Transverse colon (tissue), 4 donors: Measurements from ENCODE around the gene CRISPLD2. TPM values are rescaled to one million over a fixed set of nuclear protein-coding genes. Genes with fewer than 3 reads are reported as not detected.

Experiments used
- DNase-seq: peaks from one replicate; pipeline ENCODE4 v3.0.0-alpha.2; 2019
- H3K27ac ChIP-seq, 4 donors: fragments of 200-600 bp; sonication (generic); 2 replicates each; pipeline ENCODE4 v1.5.1; 2016 to 2018; ENCODE audit warnings: inconsistent platforms in 4 of 4
- H3K27me3 ChIP-seq: fragments of 200-600 bp; sonication (generic); 2 replicates; pipeline ENCODE4 v1.5.1; 2017; ENCODE audit warnings: inconsistent platforms
- H3K36me3 ChIP-seq, 4 donors: fragments of 200-600 bp; sonication (generic); 2 replicates each; pipeline ENCODE4 v1.5.1; 2017 to 2019; ENCODE audit warnings: inconsistent platforms in 4 of 4
- H3K4me1 ChIP-seq, 4 donors: fragments of 200-600 bp; sonication (generic); 2 replicates each; pipeline ENCODE4 v1.5.1; 2017 to 2020; ENCODE audit warnings: inconsistent platforms in 4 of 4
- H3K4me3 ChIP-seq, 4 donors: fragments of 200-600 bp; sonication (generic); 1 replicate in 1 of 4; 2 replicates in 3 of 4; pipeline versions ENCODE4 v1.5.1 to v1.6.1; 2017 to 2019; ENCODE audit warnings: inconsistent platforms in 4 of 4
- H3K9me3 ChIP-seq, 2 donors: fragments of 200-600 bp; sonication (generic); 2 replicates each; pipeline ENCODE4 v1.5.1; 2017 to 2019; ENCODE audit warnings: inconsistent platforms in 2 of 2
- EP300 ChIP-seq: sonication (generic); formaldehyde crosslinking; IDR thresholded peaks from one replicate; pipeline ENCODE4 v1.6.1; 2017; ENCODE audit warnings: antibody characterized with exemption, low read depth
- POLR2A ChIP-seq: fragments of 450-650 bp; IDR thresholded peaks from one replicate; pipeline ENCODE4 v1.6.1; 2016; ENCODE audit warnings: antibody characterized with exemption, mild to moderate bottlenecking, moderate library complexity
- POLR2AphosphoS5 ChIP-seq, 3 donors: sonication (generic); formaldehyde crosslinking; IDR thresholded peaks; one replicate each; pipeline ENCODE4 v1.6.1; 2016; ENCODE audit warnings: antibody characterized with exemption in 3 of 3
- WGBS, 2 donors: methylation state at CpG; one replicate each; pipeline ENCODE4 v1.1.5; 2018; ENCODE audit warnings: low coverage in 1 of 2; 5-methylcytosine and 5-hydroxymethylcytosine counted together
- in situ Hi-C, 4 donors: fragments of 200-750 bp; cut with MboI; loops; one replicate each; pipeline versions ENCODE4 v1.15.0 to v1.15.1; 2017; ENCODE audit warnings: low sequenced_read_pairs in 3 of 4, low pct_ligation_motif_present in 1 of 4, low pct_unique_long_range_greater_than_20kb in 1 of 4
- intact Hi-C: fragments of 100-400 bp; cut with DNase I; formaldehyde crosslinking; loops from one replicate; pipeline ENCODE4 v1.15.1; 2023; ENCODE audit warnings: low total_unique reads
- total RNA-seq, 4 donors: library from RNA; depleted of rRNA; stranded (reverse); fragments of >200 nt; gene quantifications; one replicate each; pipeline ENCODE4 v1.1.0, GENCODE V29; 2016
- TF ChIP-seq, protein P1 (sequence below), 5 experiments: fragments of 200-600 bp in 3 of 5; fragments of 450-650 bp in 2 of 5; sonication (generic) in 3 of 5; IDR thresholded peaks; 1 replicate in 2 of 5; 2 replicates in 3 of 5; pipeline ENCODE4 v1.5.1; 2016 to 2017; ENCODE audit warnings: antibody characterized with exemption in 5 of 5, inconsistent platforms in 3 of 5, mild to moderate bottlenecking in 2 of 5, moderate library complexity in 1 of 5

Gene CRISPLD2
- total RNA-seq, 4 donors from 2014 or later, result 53.4 to 326 (median 71.0) TPM

DNA sequence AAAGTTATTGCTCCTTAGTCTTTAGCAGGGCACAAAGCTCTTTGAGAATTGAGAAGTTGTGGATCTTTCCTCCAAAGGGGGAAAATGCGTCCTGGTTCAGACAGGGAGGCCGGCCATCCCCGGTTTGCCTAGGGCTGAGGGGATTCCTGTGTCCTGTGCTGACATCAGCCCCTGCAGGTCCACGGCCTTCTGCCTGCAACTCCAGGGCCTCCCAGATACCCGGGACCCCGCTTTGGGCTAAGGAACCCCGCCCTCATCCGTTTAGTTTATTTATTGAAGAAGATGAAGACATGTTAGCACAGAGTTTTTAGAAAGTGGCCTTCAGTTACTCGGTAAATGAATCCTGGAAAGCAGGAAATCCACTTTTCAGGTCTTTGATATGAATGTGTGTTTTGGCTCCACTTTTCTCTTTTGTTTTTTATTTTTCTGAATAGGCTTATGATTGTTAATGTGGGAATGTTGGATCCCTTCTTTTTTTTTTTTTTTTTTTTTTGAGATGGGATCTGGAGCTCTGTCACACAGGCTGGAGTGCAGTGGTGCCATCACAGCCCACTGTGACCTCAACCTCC, 65.6 kb downstream of the CRISPLD2 start:
- in situ Hi-C loops, result no loop called here
- no peak for DNase-seq
- H3K9me3 ChIP-seq, result no peaks in the 10 kb centered on the region
- TF ChIP-seq, protein P1, sequence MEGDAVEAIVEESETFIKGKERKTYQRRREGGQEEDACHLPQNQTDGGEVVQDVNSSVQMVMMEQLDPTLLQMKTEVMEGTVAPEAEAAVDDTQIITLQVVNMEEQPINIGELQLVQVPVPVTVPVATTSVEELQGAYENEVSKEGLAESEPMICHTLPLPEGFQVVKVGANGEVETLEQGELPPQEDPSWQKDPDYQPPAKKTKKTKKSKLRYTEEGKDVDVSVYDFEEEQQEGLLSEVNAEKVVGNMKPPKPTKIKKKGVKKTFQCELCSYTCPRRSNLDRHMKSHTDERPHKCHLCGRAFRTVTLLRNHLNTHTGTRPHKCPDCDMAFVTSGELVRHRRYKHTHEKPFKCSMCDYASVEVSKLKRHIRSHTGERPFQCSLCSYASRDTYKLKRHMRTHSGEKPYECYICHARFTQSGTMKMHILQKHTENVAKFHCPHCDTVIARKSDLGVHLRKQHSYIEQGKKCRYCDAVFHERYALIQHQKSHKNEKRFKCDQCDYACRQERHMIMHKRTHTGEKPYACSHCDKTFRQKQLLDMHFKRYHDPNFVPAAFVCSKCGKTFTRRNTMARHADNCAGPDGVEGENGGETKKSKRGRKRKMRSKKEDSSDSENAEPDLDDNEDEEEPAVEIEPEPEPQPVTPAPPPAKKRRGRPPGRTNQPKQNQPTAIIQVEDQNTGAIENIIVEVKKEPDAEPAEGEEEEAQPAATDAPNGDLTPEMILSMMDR (IDR thresholded peaks at IDR 0.05), result no peak
- TF ChIP-seq POLR2AphosphoS5 (IDR thresholded peaks at IDR 0.05), result no peak
- TF ChIP-seq POLR2A, result no peak
- no peak for TF ChIP-seq EP300
- peaks cover 0 to 8% (median 2%) of the 10 kb centered on the region in 4 donors for H3K36me3 ChIP-seq
- WGBS, 2 donors, result 63 to 74% methylated on average over 5 to 9 of the region's 9 CpGs
- no peak overlapping the region for H3K4me3 ChIP-seq
- peaks cover 0 to 5% (median 2%) of the 10 kb centered on the region in 4 donors for H3K4me1 ChIP-seq
- H3K27ac ChIP-seq, result peak overlapping the region in 3 of 4 donors; percentile 24 to 51 (median 41)
- intact Hi-C loops, result no loop called here
- no peaks in the 10 kb centered on the region for H3K27me3 ChIP-seq

DNA sequence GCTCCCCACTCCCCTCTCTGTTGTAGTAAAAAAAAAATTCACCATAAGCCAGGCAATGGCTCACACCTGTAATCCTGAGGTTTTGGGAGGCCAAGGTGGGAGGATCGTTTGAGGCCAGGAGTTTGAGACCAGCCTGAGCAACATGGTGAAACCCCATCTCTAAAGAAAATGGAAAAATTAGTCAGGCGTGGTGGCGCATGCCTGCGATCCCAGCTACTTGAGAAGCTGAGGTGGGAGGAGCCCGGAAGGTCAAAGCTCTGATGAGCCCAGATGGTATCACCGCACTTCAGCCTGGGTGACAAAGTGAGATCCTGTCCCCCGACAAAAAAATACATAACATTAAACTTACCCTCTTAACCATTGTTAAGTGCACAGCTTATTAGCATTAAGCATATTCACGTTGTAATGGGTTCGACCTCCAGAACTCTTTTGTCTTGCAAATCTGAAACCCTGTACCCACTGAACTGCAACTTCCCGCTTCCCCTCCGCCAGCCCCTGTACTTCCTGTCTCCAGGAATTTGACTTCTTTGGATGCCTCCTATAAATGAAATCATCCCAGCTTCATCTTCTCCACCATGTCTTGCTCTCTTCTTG, 66.8 kb downstream of the CRISPLD2 start:
- in situ Hi-C loops, result no loop called here
- Histone ChIP-seq H3K27ac (no peak overlapping the region), H3K4me3 (no peak overlapping the region), H3K9me3 (no peaks in the 10 kb centered on the region), H3K27me3 (no peaks in the 10 kb centered on the region), H3K4me1 (peaks cover 0 to 5% (median 0%) of the 10 kb centered on the region in 4 donors), H3K36me3 (peaks cover 0 to 10% (median 0%) of the 10 kb centered on the region in 4 donors)
- TF ChIP-seq EP300 (no peak), POLR2AphosphoS5 (IDR thresholded peaks at IDR 0.05) (no peak), POLR2A (no peak)
- TF ChIP-seq, protein P1 (IDR thresholded peaks at IDR 0.05), result no peak
- DNase-seq, result no peak
- 89 to 100% methylated on average over 7 to 11 of the region's 11 CpGs for WGBS, 2 donors
- intact Hi-C loops, result no loop called here

DNA sequence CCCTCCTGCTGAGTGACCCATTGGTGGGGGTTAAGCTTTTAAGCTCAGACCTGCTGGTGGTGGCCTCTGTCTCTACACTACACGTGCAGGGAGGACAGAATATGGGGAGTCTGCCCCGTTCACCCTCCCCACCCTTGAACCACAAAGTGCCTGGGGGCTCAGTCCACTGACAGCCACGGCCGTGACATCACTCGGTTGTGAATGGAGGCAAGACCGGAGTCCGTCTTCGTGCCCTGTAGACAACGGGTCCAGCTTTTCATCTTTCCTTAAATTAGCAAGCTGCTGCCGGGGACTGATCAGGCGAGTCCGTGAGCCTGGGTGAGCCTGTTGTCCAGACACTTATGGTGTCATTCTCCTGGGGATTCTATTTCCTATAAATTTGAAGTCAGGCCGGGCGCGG, 67.4 kb downstream of the CRISPLD2 start:
- DNase-seq, result no peak
- 90 to 96% methylated on average over 2 to 15 of the region's 15 CpGs for WGBS, 2 donors

DNA sequence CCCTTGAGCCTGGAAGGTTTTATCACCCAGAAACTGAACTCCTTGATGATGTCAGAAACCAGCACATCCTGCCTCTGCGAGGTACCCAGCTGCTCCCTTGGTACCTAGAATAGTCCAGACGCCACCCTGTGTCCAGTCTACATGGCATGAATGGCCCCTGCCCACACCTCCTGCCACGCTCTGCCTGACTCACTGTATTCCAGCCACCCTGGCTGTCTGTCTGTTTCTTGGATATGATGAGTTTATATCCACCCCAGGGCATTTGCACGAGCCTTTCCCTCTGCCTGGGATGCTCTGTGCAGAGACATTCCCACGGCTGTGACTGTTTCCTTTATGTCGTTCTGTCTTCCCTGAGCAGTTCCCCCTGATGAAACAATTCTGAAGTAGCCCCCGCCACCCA, 68.7 kb downstream of the CRISPLD2 start:
- Histone ChIP-seq H3K4me3 (no peak overlapping the region), H3K27me3 (no peaks in the 10 kb centered on the region), H3K27ac (no peak overlapping the region), H3K36me3 (peaks cover 0 to 7% (median under 1%) of the 10 kb centered on the region in 4 donors), H3K4me1 (peaks cover 0 to 5% (median 0%) of the 10 kb centered on the region in 4 donors), H3K9me3 (no peaks in the 10 kb centered on the region)
- intact Hi-C loops (no loop called here), in situ Hi-C loops (no loop called here)
- DNase-seq, result no peak
- WGBS, 2 donors, result 86 to 100% methylated on average over 1 to 7 of the region's 7 CpGs
- TF ChIP-seq EP300, result no peak
- TF ChIP-seq POLR2AphosphoS5 (IDR thresholded peaks at IDR 0.05), result no peak
- TF ChIP-seq, protein P1 (IDR thresholded peaks at IDR 0.05), result no peak
- TF ChIP-seq POLR2A, result no peak

More for the DNA sequence above, 67.4 kb downstream of the CRISPLD2 start:
- H3K4me1 ChIP-seq, result peaks cover 0 to 5% (median 0%) of the 10 kb centered on the region in 4 donors
- TF ChIP-seq, protein P1 (IDR thresholded peaks at IDR 0.05), result no peak
- TF ChIP-seq EP300 (no peak), POLR2AphosphoS5 (IDR thresholded peaks at IDR 0.05) (no peak), POLR2A (no peak)
- no peak overlapping the region for H3K27ac ChIP-seq
- in situ Hi-C loops, result no loop called here
- intact Hi-C loops, result no loop called here
- peaks cover 0 to 10% (median 0%) of the 10 kb centered on the region in 4 donors for H3K36me3 ChIP-seq
- no peaks in the 10 kb centered on the region for H3K9me3 ChIP-seq
- H3K27me3 ChIP-seq, result no peaks in the 10 kb centered on the region
- H3K4me3 ChIP-seq, result no peak overlapping the region
